ENCODE measurements around the gene OPRD1. TPM values are rescaled to one million over a fixed set of nuclear protein-coding genes. Genes with fewer than 3 reads are reported as not detected.

OPRD1 gene
- polyA plus RNA-seq, 1 of the 3 experiments (the other 2 are of a cell fraction), result 0.07 TPM

DNA sequence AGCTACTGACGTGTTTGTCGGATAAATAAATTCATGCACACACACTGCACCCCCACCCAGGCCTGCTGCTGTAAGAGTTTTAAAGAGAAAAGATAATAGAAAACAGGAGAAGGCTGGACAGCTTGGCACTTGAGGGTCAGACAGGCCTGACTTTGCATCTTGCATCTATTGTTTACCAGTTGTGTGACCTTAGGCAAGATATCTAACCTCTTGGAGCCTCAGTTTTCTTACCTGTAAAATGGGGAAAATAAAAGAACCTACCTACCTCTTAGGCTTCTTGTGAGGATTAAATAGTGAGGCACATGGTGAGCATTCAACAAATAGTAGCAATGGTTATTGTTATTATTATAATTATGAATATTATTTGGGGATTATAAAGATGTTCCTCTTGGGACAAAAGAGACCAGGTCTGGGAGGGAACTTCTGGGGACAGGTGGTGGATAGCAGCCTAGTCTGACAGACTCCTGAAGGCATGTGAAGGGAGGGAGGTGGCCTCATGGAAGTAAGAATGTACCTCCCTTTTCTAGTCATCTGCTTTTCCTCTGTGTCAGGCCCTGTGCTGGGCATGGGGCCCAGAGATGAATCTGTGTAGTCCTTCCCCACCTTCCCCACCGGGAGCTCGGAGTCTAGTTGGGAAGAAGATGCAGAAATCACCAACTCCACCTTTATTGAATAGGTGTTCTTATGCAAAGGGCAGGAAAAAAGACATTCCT is 84.1 kb downstream of the OPRD1 start:
- Histone ChIP-seq H3F3A (replicated peaks; ENCODE audit: insufficient read depth) (no peaks in the 10 kb centered on the region), H3K9ac (no peak overlapping the region), H3K4me2 (no peak overlapping the region), H3K36me3 (replicated peaks in 1 of 2; ENCODE audit: control insufficient read depth in 1 of 2, insufficient read depth in 2 of 2, low read length in 1 of 2) (no peaks in the 10 kb centered on the region), H3K9me3 (no peaks in the 10 kb centered on the region), H4K20me1 (ENCODE audit: insufficient read depth) (no peaks in the 10 kb centered on the region), H3K4me3 (ENCODE audit: low read depth in 2 of 2, low read length in 1 of 2) (no peak overlapping the region), H3K4me1 (ENCODE audit: control insufficient read depth in 1 of 2, insufficient read depth in 2 of 2, low read depth in 1 of 2, low read length in 1 of 2) (peaks cover 13 to 17% of the 10 kb centered on the region in 2 experiments; a peak in 2 of 4 replicates), H3K79me2 (ENCODE audit: insufficient read depth) (no peaks in the 10 kb centered on the region), H2AFZ (ENCODE audit: low read depth) (no peak overlapping the region), H3K27me3 (ENCODE audit: insufficient read depth) (no peaks in the 10 kb centered on the region), H3K9me2 (no peaks in the 10 kb centered on the region), H3K27ac (ENCODE audit: low read depth in 2 of 2, low read length in 1 of 2) (no peak overlapping the region)
- TF ChIP-seq TCF12 (IDR thresholded peaks at IDR 0.05), result peak; percentile 67
- TF ChIP-seq, protein P1, sequence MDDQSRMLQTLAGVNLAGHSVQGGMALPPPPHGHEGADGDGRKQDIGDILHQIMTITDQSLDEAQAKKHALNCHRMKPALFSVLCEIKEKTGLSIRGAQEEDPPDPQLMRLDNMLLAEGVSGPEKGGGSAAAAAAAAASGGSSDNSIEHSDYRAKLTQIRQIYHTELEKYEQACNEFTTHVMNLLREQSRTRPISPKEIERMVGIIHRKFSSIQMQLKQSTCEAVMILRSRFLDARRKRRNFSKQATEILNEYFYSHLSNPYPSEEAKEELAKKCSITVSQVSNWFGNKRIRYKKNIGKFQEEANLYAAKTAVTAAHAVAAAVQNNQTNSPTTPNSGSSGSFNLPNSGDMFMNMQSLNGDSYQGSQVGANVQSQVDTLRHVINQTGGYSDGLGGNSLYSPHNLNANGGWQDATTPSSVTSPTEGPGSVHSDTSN (IDR thresholded peaks at IDR 0.05), result 0 out of 2 replicates have a peak, but pooled peaks have one; percentile 36
- TF ChIP-seq NRF1 (IDR thresholded peaks at IDR 0.05; ENCODE audit: low read depth, low read length), result no peak
- 86% methylated on average over 4 of the region's 4 CpGs for WGBS (ENCODE audit: low lambda C conversion rate)
- ChIA-PET CTCF (interaction anchor here (2.3 to 6.6 kb wide), 2 partner anchors 14 to 138 kb away, joined by 9 to 31 read pairs; no protein-coding TSS in a partner anchor), POLR2A (no interaction called here)
- DNase-seq, result no peak

DNA sequence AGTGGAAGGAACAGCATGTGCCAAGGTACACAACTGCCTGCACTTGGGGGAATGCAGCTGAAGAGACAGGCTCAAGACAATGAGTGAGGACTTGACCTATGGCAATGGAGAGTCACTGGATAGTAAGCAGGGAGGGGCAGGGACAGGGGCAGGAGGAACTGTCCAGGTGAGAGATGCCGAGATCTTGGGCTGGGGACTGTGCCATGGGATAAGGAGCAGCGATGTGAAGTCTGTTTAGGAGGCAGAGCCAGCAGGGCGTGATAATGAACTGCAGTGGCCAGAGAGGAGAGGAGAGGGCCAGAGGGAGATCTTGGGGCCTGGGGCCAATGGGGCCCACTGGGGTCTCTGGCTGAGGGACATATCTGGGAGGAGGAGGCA is 84.6 kb downstream of the OPRD1 start:
- Histone ChIP-seq H3K9me2 (no peaks in the 10 kb centered on the region), H3K4me2 (no peak overlapping the region)

More for the DNA sequence above, 84.6 kb downstream of the OPRD1 start:
- Histone ChIP-seq H3K79me2 (ENCODE audit: insufficient read depth) (no peaks in the 10 kb centered on the region), H3K27ac (ENCODE audit: low read depth in 2 of 2, low read length in 1 of 2) (no peak overlapping the region), H3K9me3 (no peaks in the 10 kb centered on the region), H3K4me3 (ENCODE audit: low read depth in 2 of 2, low read length in 1 of 2) (no peak overlapping the region), H2AFZ (ENCODE audit: low read depth) (no peak overlapping the region), H4K20me1 (ENCODE audit: insufficient read depth) (no peaks in the 10 kb centered on the region), H3F3A (replicated peaks; ENCODE audit: insufficient read depth) (no peaks in the 10 kb centered on the region), H3K36me3 (replicated peaks in 1 of 2; ENCODE audit: control insufficient read depth in 1 of 2, insufficient read depth in 2 of 2, low read length in 1 of 2) (no peaks in the 10 kb centered on the region), H3K9ac (no peak overlapping the region), H3K27me3 (ENCODE audit: insufficient read depth) (no peaks in the 10 kb centered on the region), H3K4me1 (ENCODE audit: control insufficient read depth in 1 of 2, insufficient read depth in 2 of 2, low read depth in 1 of 2, low read length in 1 of 2) (peaks cover 13 to 17% of the 10 kb centered on the region in 2 experiments; a peak in 2 of 4 replicates)
- ChIA-PET POLR2A (no interaction called here), CTCF (interaction anchor here (2.3 to 6.6 kb wide), 2 partner anchors 15 to 138 kb away, joined by 9 to 31 read pairs; no protein-coding TSS in a partner anchor)
- TF ChIP-seq NRF1 (IDR thresholded peaks at IDR 0.05; ENCODE audit: low read depth, low read length) (no peak), ELF1 (IDR thresholded peaks at IDR 0.05) (no peak), FOXJ3 (CRISPR knock-in tag; IDR thresholded peaks at IDR 0.05) (no peak), SIN3A (IDR thresholded peaks at IDR 0.05; ENCODE audit: borderline replicate concordance, low read depth, low read length) (no peak)
- TF ChIP-seq, protein P2, sequence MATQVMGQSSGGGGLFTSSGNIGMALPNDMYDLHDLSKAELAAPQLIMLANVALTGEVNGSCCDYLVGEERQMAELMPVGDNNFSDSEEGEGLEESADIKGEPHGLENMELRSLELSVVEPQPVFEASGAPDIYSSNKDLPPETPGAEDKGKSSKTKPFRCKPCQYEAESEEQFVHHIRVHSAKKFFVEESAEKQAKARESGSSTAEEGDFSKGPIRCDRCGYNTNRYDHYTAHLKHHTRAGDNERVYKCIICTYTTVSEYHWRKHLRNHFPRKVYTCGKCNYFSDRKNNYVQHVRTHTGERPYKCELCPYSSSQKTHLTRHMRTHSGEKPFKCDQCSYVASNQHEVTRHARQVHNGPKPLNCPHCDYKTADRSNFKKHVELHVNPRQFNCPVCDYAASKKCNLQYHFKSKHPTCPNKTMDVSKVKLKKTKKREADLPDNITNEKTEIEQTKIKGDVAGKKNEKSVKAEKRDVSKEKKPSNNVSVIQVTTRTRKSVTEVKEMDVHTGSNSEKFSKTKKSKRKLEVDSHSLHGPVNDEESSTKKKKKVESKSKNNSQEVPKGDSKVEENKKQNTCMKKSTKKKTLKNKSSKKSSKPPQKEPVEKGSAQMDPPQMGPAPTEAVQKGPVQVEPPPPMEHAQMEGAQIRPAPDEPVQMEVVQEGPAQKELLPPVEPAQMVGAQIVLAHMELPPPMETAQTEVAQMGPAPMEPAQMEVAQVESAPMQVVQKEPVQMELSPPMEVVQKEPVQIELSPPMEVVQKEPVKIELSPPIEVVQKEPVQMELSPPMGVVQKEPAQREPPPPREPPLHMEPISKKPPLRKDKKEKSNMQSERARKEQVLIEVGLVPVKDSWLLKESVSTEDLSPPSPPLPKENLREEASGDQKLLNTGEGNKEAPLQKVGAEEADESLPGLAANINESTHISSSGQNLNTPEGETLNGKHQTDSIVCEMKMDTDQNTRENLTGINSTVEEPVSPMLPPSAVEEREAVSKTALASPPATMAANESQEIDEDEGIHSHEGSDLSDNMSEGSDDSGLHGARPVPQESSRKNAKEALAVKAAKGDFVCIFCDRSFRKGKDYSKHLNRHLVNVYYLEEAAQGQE (IDR thresholded peaks at IDR 0.05; ENCODE audit: low read depth, low read length), result no peak
- TF ChIP-seq, protein P3, sequence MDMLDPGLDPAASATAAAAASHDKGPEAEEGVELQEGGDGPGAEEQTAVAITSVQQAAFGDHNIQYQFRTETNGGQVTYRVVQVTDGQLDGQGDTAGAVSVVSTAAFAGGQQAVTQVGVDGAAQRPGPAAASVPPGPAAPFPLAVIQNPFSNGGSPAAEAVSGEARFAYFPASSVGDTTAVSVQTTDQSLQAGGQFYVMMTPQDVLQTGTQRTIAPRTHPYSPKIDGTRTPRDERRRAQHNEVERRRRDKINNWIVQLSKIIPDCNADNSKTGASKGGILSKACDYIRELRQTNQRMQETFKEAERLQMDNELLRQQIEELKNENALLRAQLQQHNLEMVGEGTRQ (IDR thresholded peaks at IDR 0.05; ENCODE audit: borderline replicate concordance, low read depth, low read length), result no peak
- TF ChIP-seq, protein P4, sequence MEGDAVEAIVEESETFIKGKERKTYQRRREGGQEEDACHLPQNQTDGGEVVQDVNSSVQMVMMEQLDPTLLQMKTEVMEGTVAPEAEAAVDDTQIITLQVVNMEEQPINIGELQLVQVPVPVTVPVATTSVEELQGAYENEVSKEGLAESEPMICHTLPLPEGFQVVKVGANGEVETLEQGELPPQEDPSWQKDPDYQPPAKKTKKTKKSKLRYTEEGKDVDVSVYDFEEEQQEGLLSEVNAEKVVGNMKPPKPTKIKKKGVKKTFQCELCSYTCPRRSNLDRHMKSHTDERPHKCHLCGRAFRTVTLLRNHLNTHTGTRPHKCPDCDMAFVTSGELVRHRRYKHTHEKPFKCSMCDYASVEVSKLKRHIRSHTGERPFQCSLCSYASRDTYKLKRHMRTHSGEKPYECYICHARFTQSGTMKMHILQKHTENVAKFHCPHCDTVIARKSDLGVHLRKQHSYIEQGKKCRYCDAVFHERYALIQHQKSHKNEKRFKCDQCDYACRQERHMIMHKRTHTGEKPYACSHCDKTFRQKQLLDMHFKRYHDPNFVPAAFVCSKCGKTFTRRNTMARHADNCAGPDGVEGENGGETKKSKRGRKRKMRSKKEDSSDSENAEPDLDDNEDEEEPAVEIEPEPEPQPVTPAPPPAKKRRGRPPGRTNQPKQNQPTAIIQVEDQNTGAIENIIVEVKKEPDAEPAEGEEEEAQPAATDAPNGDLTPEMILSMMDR (IDR thresholded peaks at IDR 0.05), result no peak
- TF ChIP-seq, protein P5, sequence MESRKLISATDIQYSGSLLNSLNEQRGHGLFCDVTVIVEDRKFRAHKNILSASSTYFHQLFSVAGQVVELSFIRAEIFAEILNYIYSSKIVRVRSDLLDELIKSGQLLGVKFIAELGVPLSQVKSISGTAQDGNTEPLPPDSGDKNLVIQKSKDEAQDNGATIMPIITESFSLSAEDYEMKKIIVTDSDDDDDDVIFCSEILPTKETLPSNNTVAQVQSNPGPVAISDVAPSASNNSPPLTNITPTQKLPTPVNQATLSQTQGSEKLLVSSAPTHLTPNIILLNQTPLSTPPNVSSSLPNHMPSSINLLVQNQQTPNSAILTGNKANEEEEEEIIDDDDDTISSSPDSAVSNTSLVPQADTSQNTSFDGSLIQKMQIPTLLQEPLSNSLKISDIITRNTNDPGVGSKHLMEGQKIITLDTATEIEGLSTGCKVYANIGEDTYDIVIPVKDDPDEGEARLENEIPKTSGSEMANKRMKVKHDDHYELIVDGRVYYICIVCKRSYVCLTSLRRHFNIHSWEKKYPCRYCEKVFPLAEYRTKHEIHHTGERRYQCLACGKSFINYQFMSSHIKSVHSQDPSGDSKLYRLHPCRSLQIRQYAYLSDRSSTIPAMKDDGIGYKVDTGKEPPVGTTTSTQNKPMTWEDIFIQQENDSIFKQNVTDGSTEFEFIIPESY (IDR thresholded peaks at IDR 0.05; ENCODE audit: borderline replicate concordance, low read depth), result no peak
- whole genome bisulfite sequencing (ENCODE audit: low lambda C conversion rate), result 77% methylated on average over 3 of the region's 3 CpGs
- DNase-seq, result no peak
